OCI-LY7 (cell line): ENCODE results near the gene XCL1. TPM values are rescaled to one million over a fixed set of nuclear protein-coding genes. Genes with fewer than 3 reads are reported as not detected.
"Not testable (repeated sequence)": the region's sequence is repeated elsewhere in the genome, so short reads cannot be mapped to it uniquely, and the experiment has no call there.

Experiments
- BruUV-seq: library from RNA; stranded (reverse); fragments of 400-500 nt; replicated peaks from 2 replicates; lab custom pipeline; 2021; lab: Mats Ljungman, UMichigan
- CTCF ChIA-PET: fragments of 300-600 bp; sonication (Branson Sonifier 250); formaldehyde crosslinking; loops from one replicate; lab custom pipeline; 2022; ENCODE audit warnings: antibody characterized with exemption; ENCODE audit not compliant: unreplicated experiment; lab: Charles Lee
- POLR2A ChIA-PET: fragments of 300-600 bp; sonication (Branson Sonifier 250); formaldehyde crosslinking; loops from one replicate; lab custom pipeline; 2022; ENCODE audit warnings: antibody characterized with exemption; lab: Charles Lee
- DNase-seq: peaks from one replicate; pipeline ENCODE4 v3.0.0-alpha.2; 2015; ENCODE audit warnings: low spot score
- H2AFZ ChIP-seq: fragments of 200-600 bp; sonication (generic), shearing (Covaris generic); 2 replicates; pipeline ENCODE4 v1.6.1; 2014; ENCODE audit warnings: mild to moderate bottlenecking, antibody characterized with exemption, low read length, moderate library complexity
- H3K27ac ChIP-seq: fragments of 200-600 bp; sonication (generic); 2 replicates; pipeline ENCODE4 v1.5.1; 2014; ENCODE audit warnings: mixed run types, low read depth, mild to moderate bottlenecking, moderate library complexity, low read length, inconsistent platforms; ENCODE audit not compliant: poor library complexity, severe bottlenecking
- H3K36me3 ChIP-seq: fragments of 200-600 bp; sonication (generic); 2 replicates; pipeline ENCODE4 v1.6.1; 2014; ENCODE audit warnings: mild to moderate bottlenecking, antibody characterized with exemption, low read length, moderate library complexity, mixed read lengths; ENCODE audit not compliant: insufficient read depth
- H3K4me1 ChIP-seq: fragments of 200-600 bp; sonication (generic); 2 replicates; pipeline ENCODE4 v1.5.1; 2014; ENCODE audit warnings: mild to moderate bottlenecking, low read length; ENCODE audit not compliant: insufficient read depth, poor library complexity, severe bottlenecking
- H3K4me2 ChIP-seq: fragments of 200-600 bp; sonication (generic); 2 replicates; pipeline ENCODE4 v1.6.1; 2014; ENCODE audit warnings: mild to moderate bottlenecking, low read length
- H3K4me3 ChIP-seq: fragments of 200-600 bp; sonication (generic); 2 replicates; pipeline ENCODE4 v1.5.1; 2014; ENCODE audit warnings: mild to moderate bottlenecking, low read depth, low read length; ENCODE audit not compliant: poor library complexity, severe bottlenecking
- H3K79me2 ChIP-seq: fragments of 200-600 bp; sonication (generic); 2 replicates; pipeline ENCODE4 v1.6.1; 2016; ENCODE audit warnings: low read depth, mild to moderate bottlenecking, low read length, moderate library complexity, mixed read lengths; ENCODE audit not compliant: insufficient read depth
- H3K9me2 ChIP-seq: fragments of 200-600 bp; sonication (generic); 2 replicates; pipeline ENCODE4 v1.6.1; 2016; ENCODE audit warnings: mild to moderate bottlenecking, low read length, mixed read lengths; ENCODE audit not compliant: insufficient read depth
- H3K9me3 ChIP-seq: fragments of 200-600 bp; sonication (generic); 2 replicates; pipeline ENCODE4 v1.6.1; 2014; ENCODE audit warnings: mild to moderate bottlenecking, mixed run types, low read length, mixed read lengths
- H4K20me1 ChIP-seq: fragments of 200-600 bp; sonication (generic); 2 replicates; pipeline ENCODE4 v1.6.1; 2014; ENCODE audit warnings: mild to moderate bottlenecking, antibody characterized with exemption, low read length, moderate library complexity, mixed read lengths; ENCODE audit not compliant: insufficient read depth
- EZH2phosphoT487 ChIP-seq: fragments of 200-600 bp; sonication (generic); IDR thresholded peaks from 2 replicates; pipeline ENCODE4 v1.6.1; 2018; ENCODE audit warnings: low read depth, borderline replicate concordance, mild to moderate bottlenecking, mixed run types, antibody characterized with exemption, low read length, moderate library complexity, mixed read lengths
- intact Hi-C: fragments of 100-400 bp; cut with micrococcal nuclease; formaldehyde crosslinking; loops from one replicate; pipeline ENCODE4 v1.10.0; 2022; ENCODE audit not compliant: unreplicated experiment
- total RNA-seq, 2 experiments: library from RNA; depleted of rRNA in 1 of 2; stranded (reverse); fragments of >200 nt in 1 of 2; shearing (Covaris generic) in 1 of 2; gene quantifications; 2 replicates each; pipeline ENCODE4 v1.2.3, GENCODE V29; 2014 to 2022
- TF ChIP-seq, protein P1 (sequence below): fragments of 200-600 bp; sonication (generic); conservative IDR thresholded peaks from 2 replicates; pipeline ENCODE4 v1.5.1; 2014; ENCODE audit warnings: mild to moderate bottlenecking, antibody characterized with exemption, low read length, moderate library complexity, mixed read lengths

XCL1 gene
- total RNA-seq, 2 experiments from 2014 or later, result not detected

DNA sequence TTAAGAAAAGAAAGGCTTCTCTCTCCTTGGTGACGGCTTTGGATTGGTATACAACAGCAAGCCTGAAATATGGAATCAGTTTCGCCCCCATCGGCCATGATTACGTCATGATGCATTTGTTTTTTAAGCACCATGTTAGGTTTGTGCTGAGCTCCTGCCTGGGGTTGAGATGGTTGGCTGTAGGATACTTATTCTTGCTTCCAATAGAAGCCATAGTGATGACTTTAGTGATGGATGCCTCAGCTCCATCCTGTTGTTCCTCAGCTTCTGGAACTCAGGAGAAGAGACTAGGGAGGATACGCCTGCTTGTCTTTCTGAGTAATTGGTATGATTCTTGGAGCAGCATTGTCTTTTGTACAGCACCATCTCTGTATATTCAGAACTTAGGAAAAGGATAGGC is 14.7 kb downstream of the XCL1 start:
- Histone ChIP-seq H3K4me2 (no peak overlapping the region), H3K36me3 (no peaks in the 10 kb centered on the region), H3K4me3 (no peak overlapping the region), H3K9me2 (no peaks in the 10 kb centered on the region), H3K9me3 (no peaks in the 10 kb centered on the region), H3K27ac (no peak overlapping the region), H4K20me1 (no peaks in the 10 kb centered on the region; the same call in 1 of the 2 replicates), H2AFZ (no peak overlapping the region), H3K79me2 (no peaks in the 10 kb centered on the region), H3K4me1 (no peaks in the 10 kb centered on the region)
- no peak for DNase-seq
- intact Hi-C loops, result no loop called here
- POLR2A ChIA-PET, result no interaction called here
- TF ChIP-seq EZH2phosphoT487, result no peak
- TF ChIP-seq, protein P1, sequence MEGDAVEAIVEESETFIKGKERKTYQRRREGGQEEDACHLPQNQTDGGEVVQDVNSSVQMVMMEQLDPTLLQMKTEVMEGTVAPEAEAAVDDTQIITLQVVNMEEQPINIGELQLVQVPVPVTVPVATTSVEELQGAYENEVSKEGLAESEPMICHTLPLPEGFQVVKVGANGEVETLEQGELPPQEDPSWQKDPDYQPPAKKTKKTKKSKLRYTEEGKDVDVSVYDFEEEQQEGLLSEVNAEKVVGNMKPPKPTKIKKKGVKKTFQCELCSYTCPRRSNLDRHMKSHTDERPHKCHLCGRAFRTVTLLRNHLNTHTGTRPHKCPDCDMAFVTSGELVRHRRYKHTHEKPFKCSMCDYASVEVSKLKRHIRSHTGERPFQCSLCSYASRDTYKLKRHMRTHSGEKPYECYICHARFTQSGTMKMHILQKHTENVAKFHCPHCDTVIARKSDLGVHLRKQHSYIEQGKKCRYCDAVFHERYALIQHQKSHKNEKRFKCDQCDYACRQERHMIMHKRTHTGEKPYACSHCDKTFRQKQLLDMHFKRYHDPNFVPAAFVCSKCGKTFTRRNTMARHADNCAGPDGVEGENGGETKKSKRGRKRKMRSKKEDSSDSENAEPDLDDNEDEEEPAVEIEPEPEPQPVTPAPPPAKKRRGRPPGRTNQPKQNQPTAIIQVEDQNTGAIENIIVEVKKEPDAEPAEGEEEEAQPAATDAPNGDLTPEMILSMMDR, result no peak
- CTCF ChIA-PET, result no interaction called here
- no TSS peak for BruUV-seq

- BruUV-seq, result no TSS peak
- Histone ChIP-seq H4K20me1 (no peaks in the 10 kb centered on the region; the same call in 1 of the 2 replicates), H3K9me2 (no peaks in the 10 kb centered on the region), H3K9me3 (no peaks in the 10 kb centered on the region), H3K36me3 (no peaks in the 10 kb centered on the region), H2AFZ (no peak overlapping the region), H3K79me2 (no peaks in the 10 kb centered on the region), H3K27ac (no peak overlapping the region), H3K4me3 (no peak overlapping the region), H3K4me1 (no peaks in the 10 kb centered on the region), H3K4me2 (no peak overlapping the region)
- intact Hi-C loops, result no loop called here
- ChIA-PET POLR2A (interaction anchor here (0.6 kb wide), 1 partner anchor 108 kb away, joined by 3 read pairs; no protein-coding TSS in a partner anchor), CTCF (no interaction called here)
- TF ChIP-seq, protein P1, result no peak
- TF ChIP-seq EZH2phosphoT487, result no peak
- no peak for DNase-seq
These were observed 15.3 kb downstream of the XCL1 start for GRCh38 chr1:168591641-168592250.

DNA sequence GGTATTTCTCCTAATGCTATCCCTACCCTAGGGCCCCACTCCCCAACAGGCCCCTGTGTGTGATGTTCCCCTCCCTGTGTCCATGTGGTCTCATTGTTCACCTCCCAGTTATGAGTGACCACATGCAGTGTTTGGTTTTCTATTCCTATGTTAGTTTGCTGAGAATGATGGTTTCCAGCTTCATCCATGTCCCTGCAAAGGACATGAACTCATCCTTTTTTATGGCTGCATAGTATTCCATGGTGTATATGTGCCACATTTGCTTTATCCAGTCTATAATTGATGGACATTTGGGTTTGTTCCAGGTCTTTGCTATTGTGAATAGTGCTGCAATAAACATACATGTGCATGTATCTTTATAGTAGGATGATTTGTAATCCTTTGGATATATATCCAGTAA is 19.0 kb downstream of the XCL1 start:
- POLR2A ChIA-PET, CTCF ChIA-PET, DNase-seq: not testable (repeated sequence)

More for the DNA sequence above, 19.0 kb downstream of the XCL1 start:
- intact Hi-C loops, H3K9me3 ChIP-seq, H3K4me3 ChIP-seq, H3K36me3 ChIP-seq, H3K79me2 ChIP-seq, H3K27ac ChIP-seq, H4K20me1 ChIP-seq, H2AFZ ChIP-seq, BruUV-seq, H3K4me2 ChIP-seq, H3K4me1 ChIP-seq, H3K9me2 ChIP-seq: not testable (repeated sequence)
